ENCODE results near the gene MAP3K14.

MAP3K14 gene

GRCh38 chr17:45235416-45236281 lies 81.2 kb downstream of the MAP3K14 start:
- no peak for DNase-seq (ENCODE audit: low read depth in 2 of 2)

GRCh38 chr17:45234641-45235415 lies 82.0 kb downstream of the MAP3K14 start:
- no peak for DNase-seq (ENCODE audit: low read depth in 2 of 2)

- no peak for DNase-seq (ENCODE audit: low read depth in 2 of 2)
These were observed 83.3 kb downstream of the MAP3K14 start for GRCh38 chr17:45233423-45233924.

GRCh38 chr17:45232514-45233422 lies 84.1 kb downstream of the MAP3K14 start:
- no peak for DNase-seq (ENCODE audit: low read depth in 2 of 2)

- DNase-seq (ENCODE audit: low read depth in 2 of 2), result no peak
These were observed 85.2 kb downstream of the MAP3K14 start for GRCh38 chr17:45231481-45232116.

- no peak for DNase-seq (ENCODE audit: low read depth in 2 of 2)
These were observed 85.9 kb downstream of the MAP3K14 start for GRCh38 chr17:45230787-45231480.

DNA sequence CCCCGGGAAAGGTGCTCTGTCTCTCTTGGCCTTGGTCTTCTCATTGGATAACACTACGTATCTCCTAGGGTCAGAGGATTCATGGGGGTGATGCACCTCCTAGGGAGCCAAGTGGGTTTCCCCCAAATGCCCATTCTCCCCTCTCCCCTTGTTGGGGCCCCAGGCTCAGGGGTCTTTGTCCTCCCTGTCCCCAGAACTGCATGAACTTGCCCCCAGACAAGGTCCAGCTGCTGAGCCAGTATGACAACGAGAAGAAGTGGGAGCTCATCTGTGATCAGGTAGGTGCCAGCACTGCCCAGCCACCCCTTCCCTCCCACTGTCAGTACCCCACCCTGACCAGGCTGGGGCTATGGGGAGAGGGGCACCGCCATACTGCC lies 86.4 kb downstream of the MAP3K14 start:
- DNase-seq (ENCODE audit: low read depth in 2 of 2), result no peak

DNA sequence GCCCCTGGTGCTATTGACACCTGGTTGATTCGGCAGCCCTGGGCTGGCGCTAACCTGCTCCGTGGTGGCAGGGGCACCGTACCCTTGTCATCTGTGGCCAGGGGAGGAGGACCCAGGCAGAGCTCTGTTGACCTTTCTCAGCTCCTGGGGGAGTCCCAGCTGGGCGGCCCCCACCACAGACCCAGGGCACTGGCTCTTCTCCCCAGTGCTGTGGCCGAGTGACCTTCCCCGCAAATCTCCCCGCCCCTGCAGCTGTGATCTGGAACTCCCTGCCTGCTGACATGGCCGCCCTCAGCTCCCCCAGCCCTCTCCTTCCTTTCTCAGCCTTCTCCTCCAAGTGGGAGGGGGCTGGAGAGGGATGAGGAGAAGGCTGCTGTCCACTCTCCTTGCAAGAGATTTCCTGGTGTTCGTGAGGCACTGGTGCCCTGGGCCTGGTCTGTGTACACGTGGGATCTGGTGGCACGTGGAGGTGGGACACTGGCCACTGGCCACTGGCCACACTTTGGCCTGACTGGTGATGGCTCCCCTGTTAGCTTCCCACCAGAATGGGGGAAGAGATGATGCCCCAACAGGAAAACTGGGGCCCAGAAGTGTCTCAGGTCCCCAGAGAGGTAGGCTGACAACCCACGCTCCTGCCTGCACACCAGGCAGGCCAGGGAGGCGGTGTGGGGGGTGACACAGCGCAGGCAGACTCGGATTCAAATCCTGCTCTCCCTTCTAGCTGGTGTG lies 87.0 kb downstream of the MAP3K14 start:
- no peak for DNase-seq (ENCODE audit: low read depth in 2 of 2)

DNA sequence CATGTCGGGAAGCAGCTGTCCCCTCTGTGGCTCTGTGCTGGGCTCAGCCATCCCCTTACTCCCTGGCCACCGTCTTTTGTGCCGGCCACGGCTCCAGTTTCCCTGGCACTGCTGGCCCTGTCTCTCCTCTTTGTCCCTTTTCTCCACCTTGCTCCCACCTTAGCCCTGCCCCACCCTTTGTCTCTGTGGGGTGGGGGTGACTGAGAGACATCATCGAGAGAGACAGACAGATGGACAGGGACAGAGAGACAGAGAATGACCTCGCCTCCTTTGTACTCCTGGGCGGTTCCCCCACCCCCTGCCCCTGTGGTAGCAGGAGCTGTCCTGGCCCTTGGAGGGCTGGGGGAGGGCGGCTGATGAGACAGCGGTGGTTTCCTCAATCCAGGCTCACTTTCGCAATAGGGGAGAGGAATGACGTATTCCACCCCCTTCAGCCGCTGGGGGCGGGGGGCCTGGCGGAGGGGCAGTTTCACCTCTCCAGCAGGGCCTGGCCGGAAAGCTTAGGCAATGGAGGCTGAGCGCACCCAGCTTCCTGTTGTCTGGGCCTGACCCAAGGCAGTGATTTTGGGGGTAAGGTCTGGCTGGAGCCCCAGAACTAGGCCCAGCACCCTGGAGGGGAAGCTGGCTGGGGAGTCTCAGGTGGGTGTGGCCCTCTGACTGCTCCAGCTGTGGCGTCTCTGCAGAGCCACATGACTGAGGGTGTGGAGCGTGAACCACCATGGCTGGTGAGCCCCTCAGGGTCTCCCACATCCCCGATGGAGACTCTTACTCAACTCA lies 87.9 kb downstream of the MAP3K14 start:
- peak; percentile 93 to 94 for DNase-seq (ENCODE audit: low read depth in 2 of 2)

DNA sequence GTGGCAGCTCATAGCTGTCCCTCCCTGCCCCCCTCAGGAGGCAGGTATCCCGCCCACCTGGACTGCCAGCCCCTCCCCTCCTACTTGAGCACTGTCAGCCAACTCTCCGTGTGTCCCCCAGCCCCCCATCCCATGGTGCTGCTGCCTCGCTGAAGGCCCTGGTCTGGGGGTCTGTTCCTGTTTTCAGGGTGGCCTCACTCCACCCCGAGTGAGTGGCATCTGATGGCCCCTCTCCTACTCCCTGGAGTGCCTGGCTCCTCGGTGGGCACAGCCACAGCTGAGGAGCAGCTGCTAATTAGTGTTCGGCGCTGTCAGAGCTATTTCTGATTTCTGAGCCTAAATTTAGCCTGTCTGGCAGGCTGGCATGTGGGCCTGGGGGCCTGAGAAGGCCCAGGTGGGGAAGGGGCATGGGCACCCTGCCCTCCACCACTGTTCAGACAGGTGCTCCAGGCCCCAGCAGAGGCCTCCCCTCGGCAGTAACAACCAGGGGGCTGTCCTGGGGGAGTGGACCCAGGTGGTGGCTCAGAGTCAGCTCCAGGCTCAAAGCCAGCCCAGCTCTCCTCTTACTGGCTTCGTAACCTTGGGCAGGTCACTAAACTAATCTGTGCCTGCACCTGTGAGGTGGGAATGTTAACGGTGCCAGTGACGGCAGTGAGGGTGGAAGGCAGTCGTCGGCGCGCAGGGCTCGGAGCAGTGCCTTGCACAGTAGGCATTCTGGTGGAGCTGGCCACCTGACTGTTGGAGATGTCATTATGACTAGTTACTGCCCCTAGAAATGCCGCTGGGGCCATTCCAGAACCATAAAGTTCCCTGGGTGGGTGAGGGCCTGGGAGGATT lies 88.7 kb downstream of the MAP3K14 start:
- DNase-seq (ENCODE audit: low read depth in 2 of 2), result no peak

DNA sequence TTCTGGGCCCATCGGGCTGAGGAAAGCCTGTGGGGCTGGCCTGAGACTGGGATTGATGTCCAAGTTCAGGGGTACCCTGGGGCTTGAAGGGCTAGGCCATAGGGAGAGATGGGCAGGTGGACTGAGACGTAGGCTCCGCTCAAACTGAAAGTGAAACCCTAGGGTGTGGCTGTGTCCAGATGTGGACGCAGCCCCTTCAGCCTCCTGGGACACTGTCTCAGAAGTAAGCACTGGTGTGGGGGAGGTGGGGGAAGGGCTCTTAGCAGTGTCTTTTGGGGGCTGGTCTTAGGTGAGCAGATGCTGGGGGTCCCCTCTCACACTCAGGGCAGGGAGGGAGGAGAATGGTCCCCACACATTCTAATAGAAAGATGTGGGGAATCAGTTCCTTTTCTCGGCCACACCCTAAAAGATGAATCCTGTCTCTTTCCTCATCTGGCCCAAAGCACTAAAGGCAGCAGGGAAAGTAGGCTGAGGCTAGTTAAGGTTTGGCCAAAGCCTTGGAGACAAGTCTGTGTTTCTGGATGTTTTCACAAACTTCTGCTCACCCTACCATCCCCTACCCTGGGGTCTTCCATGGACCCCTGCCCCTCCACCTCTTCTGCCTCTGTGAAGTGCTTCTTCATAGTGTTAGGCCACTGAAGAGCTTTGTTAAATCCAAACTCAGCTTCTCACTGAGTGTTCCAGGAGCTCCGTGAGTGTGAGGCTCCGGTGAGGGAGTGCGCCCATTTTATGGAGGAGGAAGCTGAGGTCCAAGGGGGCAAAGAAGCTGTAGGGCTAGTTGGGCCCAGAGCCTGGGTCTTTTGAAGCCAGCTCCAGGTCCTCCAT lies 89.5 kb downstream of the MAP3K14 start:
- DNase-seq (ENCODE audit: low read depth in 2 of 2), result peak in 1 of 2 donors; percentile 32

- DNase-seq (ENCODE audit: low read depth in 2 of 2), result no peak
These were observed 90.2 kb downstream of the MAP3K14 start for GRCh38 chr17:45226576-45226975.

DNA sequence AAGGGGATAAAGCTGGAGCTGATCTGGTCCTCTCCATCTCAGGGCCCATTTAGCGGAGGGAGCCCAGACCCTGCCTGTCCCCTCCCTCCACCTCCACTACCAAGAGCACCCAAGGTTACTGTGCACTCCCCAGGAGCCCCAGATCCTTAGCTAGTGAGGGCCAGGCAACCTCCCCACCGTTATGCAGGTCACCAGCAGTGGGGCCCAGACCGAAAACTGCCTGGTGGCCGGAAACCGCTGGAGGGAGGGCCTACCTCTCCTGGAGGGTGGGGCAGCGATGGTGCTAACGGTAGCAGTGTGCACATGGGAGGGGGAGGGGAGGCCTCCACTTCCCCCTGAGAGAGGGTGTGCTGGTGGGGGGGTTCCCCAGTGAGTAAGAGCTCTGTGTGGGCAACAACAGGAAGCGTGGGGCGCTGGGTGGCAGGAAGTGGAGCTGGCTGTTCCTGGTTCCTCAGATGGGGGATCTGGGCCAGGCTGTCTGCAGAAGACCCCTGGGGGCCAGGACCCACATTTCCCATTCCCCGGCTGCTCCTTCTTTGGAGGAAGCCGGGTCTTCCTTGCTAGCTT lies 90.8 kb downstream of the MAP3K14 start:
- peak; percentile 98 for DNase-seq (ENCODE audit: low read depth in 2 of 2)

DNA sequence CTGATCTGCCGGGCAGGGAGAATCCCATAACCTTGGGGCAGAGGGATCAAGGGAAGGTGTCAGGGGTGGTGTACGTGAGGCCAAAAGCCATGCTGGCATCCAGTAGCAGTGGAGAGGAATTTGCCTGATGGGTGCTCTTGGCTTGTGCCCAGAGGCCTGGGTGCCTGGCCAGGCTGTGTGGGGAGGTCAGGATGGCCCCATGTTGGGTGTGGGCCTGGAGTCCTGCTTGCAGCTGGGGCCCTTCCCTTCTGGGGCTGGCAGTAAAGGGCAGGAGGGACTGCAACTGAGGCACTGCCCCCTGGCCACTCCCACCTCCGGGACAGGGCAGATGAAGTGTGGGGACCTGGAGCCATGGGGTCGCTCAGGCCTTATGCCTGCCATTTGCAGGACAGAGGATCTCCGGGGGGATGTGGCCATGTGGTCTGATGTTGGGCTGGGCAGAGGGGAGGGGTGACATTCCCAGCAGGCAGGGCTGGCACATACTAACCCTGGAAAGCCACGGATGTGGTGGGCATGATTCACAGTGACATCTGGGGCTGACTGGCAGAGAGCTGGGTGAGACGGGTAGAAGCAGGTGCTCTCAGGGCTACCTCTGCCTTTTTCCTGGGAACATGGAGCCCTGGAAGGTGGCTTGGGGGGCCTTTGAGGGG lies 91.6 kb downstream of the MAP3K14 start:
- peak in 1 of 2 donors; percentile 45 for DNase-seq (ENCODE audit: low read depth in 2 of 2)

DNA sequence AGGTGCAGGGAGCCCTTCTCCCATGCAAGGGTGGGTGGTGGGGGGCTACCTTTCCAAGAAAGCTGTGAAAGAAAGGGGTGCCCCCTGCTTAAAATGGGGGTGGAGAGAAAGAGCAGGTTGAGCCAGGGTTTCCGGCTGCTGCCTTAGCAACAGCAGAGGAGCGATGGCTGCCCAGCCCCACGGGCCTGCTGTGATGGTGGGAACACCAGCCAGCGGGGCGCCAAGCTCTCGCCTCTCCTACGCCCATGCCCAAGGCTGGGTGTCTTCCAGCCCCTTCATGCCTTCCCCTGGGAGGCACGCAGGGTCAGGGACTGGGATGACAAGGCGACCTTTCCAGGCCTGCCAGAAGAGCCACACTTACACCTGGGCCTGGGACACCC lies 92.2 kb downstream of the MAP3K14 start:
- DNase-seq (ENCODE audit: low read depth in 2 of 2), result no peak

Data from stimulated activated CD8-positive, alpha-beta memory T cell treated with anti-CD3 and anti-CD28 coated beads, Interleukin-15, amount 100 ng/mL, for 48 hours (primary cell).